ENCODE data around the gene GATM.

Gene GATM

DNA sequence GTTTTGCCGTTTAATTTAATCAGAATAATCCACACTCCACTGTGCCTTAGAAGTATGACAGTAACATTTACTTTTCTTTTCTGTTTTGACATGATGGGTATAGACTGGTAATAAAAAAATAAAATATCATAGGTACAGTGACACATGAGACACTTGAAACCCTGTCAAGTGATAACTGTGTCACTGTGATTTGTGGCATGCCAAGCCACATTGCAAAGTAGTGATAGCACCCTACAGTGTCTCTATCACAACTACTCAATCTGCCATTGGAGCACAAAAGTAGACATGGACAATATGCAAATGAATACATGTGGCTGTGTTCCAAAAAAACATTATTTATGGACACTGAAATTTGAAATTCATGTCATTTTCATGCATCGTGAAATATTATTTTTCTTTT lies 22.5 kb downstream of the GATM start:
- H3K9me3 Mint-ChIP-seq, result no peaks in the 10 kb centered on the region
- ATAC-seq (replicated peaks) (no peak), DNase-seq (no peak)
- H3K4me1 Mint-ChIP-seq, result no peaks in the 10 kb centered on the region
- H3K36me3 Mint-ChIP-seq, result no peaks in the 10 kb centered on the region
- no peak overlapping the region for H3K4me3 Mint-ChIP-seq
- no peak overlapping the region for H3K27ac Mint-ChIP-seq
- peaks cover 7 to 18% of the 10 kb centered on the region in 2 donors for H3K27me3 Mint-ChIP-seq

DNA sequence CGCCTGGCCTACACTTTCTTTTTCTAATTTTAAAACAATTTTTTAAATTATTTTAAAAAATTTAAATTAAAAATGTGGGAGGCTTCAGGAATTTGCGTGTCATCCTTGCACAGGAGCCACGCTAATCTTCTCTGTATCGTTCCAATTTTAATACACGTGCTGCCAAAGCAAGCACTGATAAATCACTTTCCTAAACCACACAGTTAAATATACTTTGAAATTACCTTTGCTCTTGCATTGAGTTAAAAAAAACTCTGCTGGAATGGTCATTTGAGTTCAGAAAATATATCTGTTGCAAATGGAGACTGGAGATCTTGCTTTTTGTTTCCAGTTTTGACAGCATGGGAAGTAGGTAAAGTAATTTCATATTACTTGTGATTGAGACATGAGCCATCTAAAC lies 23.6 kb downstream of the GATM start:
- H3K4me3 Mint-ChIP-seq, result no peak overlapping the region
- H3K9me3 Mint-ChIP-seq, result no peaks in the 10 kb centered on the region
- H3K27me3 Mint-ChIP-seq, result peaks cover 9 to 21% of the 10 kb centered on the region in 2 donors
- H3K4me1 Mint-ChIP-seq, result no peaks in the 10 kb centered on the region
- H3K36me3 Mint-ChIP-seq, result no peaks in the 10 kb centered on the region
- no peak for ATAC-seq (replicated peaks)
- no peak for DNase-seq
- no peak overlapping the region for H3K27ac Mint-ChIP-seq

DNA sequence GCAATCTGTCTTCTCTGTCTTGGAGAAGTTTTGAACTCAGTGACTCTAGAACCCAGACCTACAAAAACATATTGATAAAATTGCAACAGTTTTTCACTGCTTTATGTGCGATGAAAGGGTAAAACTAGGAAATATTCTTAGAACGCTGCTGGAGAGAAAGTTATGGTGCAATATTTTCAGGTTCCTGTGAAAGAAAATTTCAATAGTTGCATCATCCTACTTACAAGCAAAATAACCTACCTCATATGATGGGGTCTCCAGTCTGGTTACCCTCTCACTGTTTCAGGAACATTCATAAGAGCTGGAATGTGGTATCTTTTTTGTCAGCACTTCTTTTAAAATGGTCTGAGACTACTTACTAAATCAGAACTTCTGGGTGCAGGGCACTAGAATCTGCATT lies 27.1 kb downstream of the GATM start:
- Mint-ChIP-seq H3K27me3 (peaks cover 38 to 54% of the 10 kb centered on the region in 2 donors), H3K9me3 (no peaks in the 10 kb centered on the region), H3K27ac (no peak overlapping the region), H3K4me3 (no peak overlapping the region), H3K36me3 (no peaks in the 10 kb centered on the region), H3K4me1 (no peaks in the 10 kb centered on the region)
- no peak for DNase-seq
- no peak for ATAC-seq (replicated peaks)

DNA sequence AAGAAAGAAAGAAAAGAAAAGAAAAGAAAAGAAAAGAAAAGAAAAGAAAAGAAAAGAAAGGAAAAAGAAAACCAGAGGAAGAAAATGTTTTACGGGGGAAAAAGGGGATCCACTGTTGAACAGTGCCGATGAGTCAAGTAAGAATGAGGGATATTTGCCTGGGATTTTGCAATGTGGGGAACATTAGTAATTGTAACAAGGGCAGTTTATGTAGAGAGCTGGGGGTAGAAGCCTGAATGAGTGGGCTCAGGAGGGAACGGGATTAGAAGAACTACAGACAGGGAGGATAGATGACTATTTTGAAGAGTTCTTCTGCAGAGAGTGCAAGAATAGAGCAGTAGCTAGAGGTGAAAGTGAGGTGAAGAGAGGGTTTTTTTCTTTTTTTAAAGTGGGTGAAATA lies 28.7 kb downstream of the GATM start:
- H3K4me1 Mint-ChIP-seq, result no peaks in the 10 kb centered on the region
- ATAC-seq (replicated peaks), result no peak
- no peak for DNase-seq
- peaks cover 38 to 54% of the 10 kb centered on the region in 2 donors for H3K27me3 Mint-ChIP-seq
- no peaks in the 10 kb centered on the region for H3K36me3 Mint-ChIP-seq
- no peak overlapping the region for H3K27ac Mint-ChIP-seq
- no peaks in the 10 kb centered on the region for H3K9me3 Mint-ChIP-seq
- no peak overlapping the region for H3K4me3 Mint-ChIP-seq

DNA sequence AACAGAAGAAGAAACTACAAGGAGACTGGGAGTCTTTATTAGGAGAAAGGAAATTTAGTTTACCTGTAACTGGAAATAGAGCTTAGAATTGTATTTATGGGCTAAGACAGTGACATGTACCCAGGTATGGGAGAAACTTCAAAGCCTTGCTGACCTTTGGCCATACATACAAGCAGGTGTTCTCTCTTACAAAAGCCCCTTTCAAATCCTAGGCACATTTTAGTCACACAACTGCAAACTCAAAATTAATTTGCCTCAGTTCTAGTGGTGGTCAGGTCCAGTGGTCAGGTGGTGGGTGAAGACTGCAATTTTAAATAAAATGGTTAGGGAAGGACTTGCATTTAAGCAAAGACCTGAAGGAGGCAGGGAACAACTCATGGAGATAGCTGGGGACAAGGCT lies 30.4 kb downstream of the GATM start:
- DNase-seq, result no peak
- Mint-ChIP-seq H3K9me3 (no peaks in the 10 kb centered on the region), H3K4me3 (no peak overlapping the region), H3K27me3 (peaks cover 34 to 53% of the 10 kb centered on the region in 2 donors), H3K27ac (no peak overlapping the region), H3K4me1 (no peaks in the 10 kb centered on the region), H3K36me3 (no peaks in the 10 kb centered on the region)
- ATAC-seq (replicated peaks), result no peak

DNA sequence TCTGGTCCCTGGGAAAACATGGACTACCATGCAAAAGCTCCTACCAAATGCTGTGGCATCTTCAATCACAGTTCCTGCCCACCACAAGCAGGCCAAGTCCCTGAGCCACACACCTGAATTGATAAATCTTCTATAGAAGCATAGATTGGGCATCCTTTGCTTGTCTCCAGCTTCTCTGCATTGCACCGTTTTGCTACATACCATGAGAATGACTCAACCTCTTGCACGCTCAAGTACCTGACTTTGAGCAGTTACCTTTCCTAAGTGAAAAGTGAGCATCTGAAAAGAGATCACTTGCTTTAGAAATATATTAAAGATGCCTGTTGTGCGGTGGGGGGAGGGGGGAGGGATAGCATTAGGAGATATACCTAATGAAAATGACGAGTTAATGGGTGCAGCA lies 31.3 kb downstream of the GATM start:
- Mint-ChIP-seq H3K4me1 (no peaks in the 10 kb centered on the region), H3K9me3 (no peaks in the 10 kb centered on the region), H3K4me3 (no peak overlapping the region), H3K27me3 (peaks cover 31 to 49% of the 10 kb centered on the region in 2 donors), H3K36me3 (no peaks in the 10 kb centered on the region), H3K27ac (no peak overlapping the region)
- DNase-seq (no peak), ATAC-seq (replicated peaks) (no peak)

DNA sequence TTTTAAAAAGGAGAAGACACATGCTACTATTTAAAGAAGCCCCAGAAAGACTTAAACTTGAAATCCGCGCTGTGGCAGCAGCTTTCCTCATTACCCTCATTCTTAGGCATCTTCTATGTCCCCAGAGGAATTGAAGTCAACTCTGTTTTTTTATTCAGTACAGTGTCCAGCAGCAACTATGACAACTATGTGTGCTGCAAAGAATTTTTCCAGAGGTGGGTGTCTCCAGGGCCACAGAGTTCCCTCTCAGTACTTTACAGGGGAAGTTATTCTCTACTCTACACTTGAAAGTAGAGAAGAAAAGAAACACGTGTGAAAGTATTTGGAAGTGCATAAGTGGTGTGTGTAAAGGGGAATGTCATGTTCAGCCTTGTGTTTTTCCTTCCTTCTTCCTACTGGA lies 32.0 kb downstream of the GATM start:
- no peak overlapping the region for H3K4me3 Mint-ChIP-seq
- H3K27me3 Mint-ChIP-seq, result peaks cover 31 to 44% of the 10 kb centered on the region in 2 donors
- ATAC-seq (replicated peaks) (no peak), DNase-seq (no peak)
- H3K27ac Mint-ChIP-seq, result no peak overlapping the region
- H3K36me3 Mint-ChIP-seq, result no peaks in the 10 kb centered on the region
- H3K4me1 Mint-ChIP-seq, result no peaks in the 10 kb centered on the region
- no peaks in the 10 kb centered on the region for H3K9me3 Mint-ChIP-seq

DNA sequence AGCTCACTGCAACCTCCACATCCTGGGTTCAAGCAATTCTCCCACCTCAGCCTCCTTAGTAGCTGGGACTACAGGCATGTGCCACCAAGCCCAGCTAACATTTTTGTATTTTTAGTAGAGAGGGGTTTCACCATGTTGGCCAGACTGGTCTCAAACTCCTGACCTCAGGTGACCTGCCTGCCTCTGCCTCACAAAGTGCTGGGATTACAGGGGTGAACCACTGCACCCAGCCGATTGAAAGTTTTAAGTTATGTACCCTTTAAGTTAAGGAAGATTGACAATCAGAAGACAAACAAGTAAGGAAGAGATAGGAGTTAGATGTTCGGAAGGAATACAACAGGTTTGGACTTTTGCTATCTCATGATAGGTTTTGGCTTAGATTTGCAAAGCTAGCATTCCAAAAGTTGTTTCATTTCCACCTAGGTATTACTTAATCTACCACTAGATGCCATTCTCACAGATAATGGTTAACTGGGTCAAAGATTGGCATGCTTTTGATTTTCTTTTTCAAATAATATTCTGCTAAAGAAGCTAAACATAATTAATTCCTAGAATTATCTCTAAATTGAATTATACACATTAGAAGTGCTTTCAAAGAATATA lies 35.0 kb downstream of the GATM start:
- Mint-ChIP-seq H3K4me3 (no peak overlapping the region), H3K36me3 (no peaks in the 10 kb centered on the region), H3K27me3 (peaks cover 17 to 37% of the 10 kb centered on the region in 2 donors), H3K27ac (no peak overlapping the region), H3K9me3 (no peaks in the 10 kb centered on the region), H3K4me1 (no peaks in the 10 kb centered on the region)
- DNase-seq, result no peak
- ATAC-seq (replicated peaks), result no peak

DNA sequence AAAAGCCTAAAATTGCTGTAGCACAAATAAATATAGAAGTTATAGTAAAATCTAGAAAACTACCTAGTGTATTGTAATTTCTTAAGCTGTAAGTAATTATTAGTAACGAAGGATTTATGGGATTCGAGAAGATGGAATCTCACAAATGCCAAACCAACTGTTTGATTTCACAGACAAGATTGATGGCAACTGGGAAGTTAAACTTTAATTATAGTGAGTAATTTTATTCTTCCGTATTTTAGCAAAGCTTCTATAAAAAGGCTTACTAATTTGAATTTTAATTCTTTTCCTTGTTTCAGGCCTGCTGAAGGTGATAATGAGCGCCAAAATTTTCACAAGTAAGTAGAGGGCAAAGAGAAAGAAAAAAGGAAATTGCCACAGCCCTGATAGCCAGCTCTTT lies 36.6 kb downstream of the GATM start:
- Mint-ChIP-seq H3K4me1 (no peaks in the 10 kb centered on the region), H3K9me3 (no peaks in the 10 kb centered on the region), H3K4me3 (no peak overlapping the region), H3K27me3 (peaks cover 5 to 23% of the 10 kb centered on the region in 2 donors), H3K36me3 (no peaks in the 10 kb centered on the region), H3K27ac (no peak overlapping the region)
- no peak for ATAC-seq (replicated peaks)
- no peak for DNase-seq

DNA sequence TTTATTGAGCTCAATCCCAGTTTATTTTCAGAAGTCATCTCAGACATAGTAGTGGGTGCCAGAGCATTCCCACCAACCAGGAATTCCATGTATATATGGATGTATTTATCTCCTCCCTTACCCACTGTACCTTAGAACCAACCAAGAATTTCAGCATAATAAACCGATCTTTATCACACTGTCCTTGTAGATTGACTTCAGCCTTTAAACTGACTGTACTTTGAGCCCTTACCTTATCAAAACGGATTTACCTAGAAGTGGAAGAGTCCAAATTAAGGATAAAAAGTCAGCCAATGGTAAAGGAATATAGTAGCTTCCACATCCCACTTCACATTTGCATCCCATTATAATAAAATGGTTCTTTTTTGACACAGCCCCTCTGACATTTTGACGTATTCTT lies 37.9 kb downstream of the GATM start:
- Mint-ChIP-seq H3K4me1 (no peaks in the 10 kb centered on the region), H3K27me3 (peaks cover 5 to 18% of the 10 kb centered on the region in 2 donors), H3K9me3 (no peaks in the 10 kb centered on the region), H3K27ac (no peak overlapping the region), H3K4me3 (no peak overlapping the region), H3K36me3 (no peaks in the 10 kb centered on the region)
- ATAC-seq (replicated peaks) (no peak), DNase-seq (no peak)

DNA sequence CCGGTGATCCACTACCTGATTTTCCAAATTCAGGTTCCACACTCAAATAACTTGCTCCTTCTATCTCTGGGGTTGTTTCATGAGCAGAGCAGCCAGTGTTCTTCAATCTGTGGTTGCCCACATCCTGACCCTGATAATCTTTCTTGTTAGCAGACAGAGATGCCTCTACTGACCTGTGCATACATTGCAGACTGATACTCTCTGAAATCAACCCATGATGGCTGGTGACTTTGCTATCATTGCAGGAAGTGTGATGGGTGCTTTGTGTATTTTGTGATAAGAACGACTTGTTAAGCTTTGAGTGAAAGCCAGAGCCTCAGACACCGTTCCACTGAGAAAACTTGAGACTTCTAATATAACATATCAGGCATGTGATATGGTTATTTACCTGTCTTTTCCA lies 39.9 kb downstream of the GATM start:
- DNase-seq (no peak), ATAC-seq (replicated peaks) (no peak)
- Mint-ChIP-seq H3K27me3 (peaks cover 5 to 18% of the 10 kb centered on the region in 2 donors), H3K4me3 (no peak overlapping the region), H3K9me3 (no peaks in the 10 kb centered on the region), H3K4me1 (no peaks in the 10 kb centered on the region), H3K36me3 (no peaks in the 10 kb centered on the region), H3K27ac (no peak overlapping the region)

DNA sequence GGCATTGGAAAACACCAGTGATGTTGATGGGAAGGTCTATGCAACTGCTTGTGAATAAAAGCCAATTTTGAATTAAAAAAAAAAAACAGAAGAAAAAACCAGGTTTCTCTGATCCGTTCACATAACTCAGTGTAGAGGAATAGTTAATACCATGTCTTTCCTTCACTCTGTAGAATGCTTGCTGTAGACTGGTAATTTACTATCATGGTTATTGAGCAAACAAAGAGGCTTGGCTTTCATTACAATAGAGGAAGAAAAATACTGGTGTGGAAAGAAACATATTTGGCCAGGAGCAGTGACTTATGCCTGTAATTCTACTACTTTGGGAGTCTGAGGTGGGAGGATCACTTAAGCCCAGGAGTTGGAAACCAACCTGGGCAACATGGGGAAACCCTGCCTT lies 41.1 kb downstream of the GATM start:
- no peaks in the 10 kb centered on the region for H3K9me3 Mint-ChIP-seq
- H3K27ac Mint-ChIP-seq, result no peak overlapping the region
- H3K36me3 Mint-ChIP-seq, result no peaks in the 10 kb centered on the region
- no peaks in the 10 kb centered on the region for H3K4me1 Mint-ChIP-seq
- no peak for ATAC-seq (replicated peaks)
- no peak for DNase-seq
- peaks cover 5 to 9% of the 10 kb centered on the region in 2 donors for H3K27me3 Mint-ChIP-seq
- H3K4me3 Mint-ChIP-seq, result no peak overlapping the region

DNA sequence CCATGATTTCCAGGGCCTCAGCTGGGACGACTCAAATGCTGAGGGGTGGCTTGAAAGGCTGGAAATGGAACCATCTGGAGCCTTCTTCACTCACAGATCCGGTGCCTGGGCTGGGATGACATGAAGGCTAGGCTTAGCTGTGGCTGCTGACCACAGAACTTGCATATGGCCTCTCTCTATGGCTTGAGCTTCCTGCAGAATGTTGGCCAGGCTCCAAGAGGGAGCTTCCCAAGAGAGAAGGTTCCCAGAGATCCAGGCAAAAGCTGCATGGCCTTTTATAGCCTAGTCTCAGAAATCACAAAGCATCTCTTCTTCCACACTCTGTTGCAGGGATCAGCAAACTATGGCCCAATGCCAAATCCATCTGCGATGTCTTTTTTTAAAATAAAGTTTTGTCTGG lies 44.8 kb downstream of the GATM start:
- Mint-ChIP-seq H3K9me3 (no peaks in the 10 kb centered on the region), H3K27me3 (peaks cover 8 to 15% of the 10 kb centered on the region in 2 donors), H3K4me1 (no peaks in the 10 kb centered on the region), H3K27ac (no peak overlapping the region), H3K36me3 (no peaks in the 10 kb centered on the region), H3K4me3 (no peak overlapping the region)
- DNase-seq, result no peak
- no peak for ATAC-seq (replicated peaks)

DNA sequence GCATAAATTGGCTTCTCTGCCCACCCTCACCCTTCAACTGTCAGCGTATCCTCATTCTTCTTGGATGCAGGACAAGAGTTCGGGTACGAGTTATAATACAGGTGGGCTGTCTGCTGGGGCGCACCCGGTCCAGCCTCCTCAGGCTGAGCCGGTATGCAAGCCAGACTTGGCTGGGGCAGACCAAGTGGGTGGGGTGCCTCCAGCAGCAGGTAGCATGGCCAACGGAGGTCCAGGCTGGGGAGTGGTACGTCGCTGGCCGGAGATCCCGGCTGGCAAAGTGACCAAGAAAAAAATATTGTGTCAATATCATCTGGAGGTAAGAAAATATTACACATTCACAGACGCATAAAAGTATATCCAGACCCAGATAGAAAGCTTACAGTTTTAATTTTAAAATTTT lies 45.6 kb downstream of the GATM start:
- Mint-ChIP-seq H3K4me3 (no peak overlapping the region), H3K27me3 (peaks cover 11 to 20% of the 10 kb centered on the region in 2 donors), H3K36me3 (no peaks in the 10 kb centered on the region), H3K9me3 (no peaks in the 10 kb centered on the region), H3K27ac (no peak overlapping the region), H3K4me1 (no peaks in the 10 kb centered on the region)
- no peak for ATAC-seq (replicated peaks)
- no peak for DNase-seq

DNA sequence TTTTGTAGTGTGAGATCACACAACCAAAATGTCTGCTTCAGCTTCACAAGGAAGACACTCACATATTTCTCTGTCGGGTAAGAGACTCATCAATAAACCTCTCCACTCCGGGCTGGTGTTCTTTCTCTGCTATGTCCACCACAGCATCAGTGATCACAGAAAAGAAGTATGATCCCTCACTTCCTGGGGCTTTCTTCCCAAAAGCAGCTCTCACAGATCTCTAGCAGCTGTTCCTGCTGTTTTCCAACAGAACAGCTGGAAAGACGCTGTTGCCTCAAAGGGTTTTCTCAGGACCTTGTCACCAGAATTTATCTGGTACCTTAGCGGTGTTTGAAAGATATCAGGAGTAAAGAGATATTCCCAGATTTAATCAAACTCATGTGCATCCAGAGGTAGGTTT lies 46.4 kb downstream of the GATM start:
- H3K27ac Mint-ChIP-seq, result no peak overlapping the region

DNA sequence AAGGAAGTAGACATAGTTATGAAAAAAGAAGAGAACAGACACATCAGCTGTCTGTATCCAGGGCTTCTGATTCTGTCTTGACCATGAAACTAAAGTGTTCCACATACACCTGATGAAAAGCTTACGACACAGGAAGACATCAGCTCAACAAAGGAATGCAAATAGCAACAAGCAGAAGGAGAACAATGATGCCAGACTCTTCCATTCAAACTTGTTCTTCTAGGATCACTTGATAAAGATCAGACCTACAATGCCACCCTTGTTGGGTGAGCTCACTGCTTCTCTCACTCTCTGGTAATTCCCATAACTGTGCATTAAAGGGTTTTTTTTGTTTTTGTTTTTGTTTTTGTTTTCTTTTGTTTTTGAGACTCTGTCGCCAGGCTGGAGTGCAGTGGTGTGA lies 49.7 kb downstream of the GATM start:
- peaks cover 25 to 30% of the 10 kb centered on the region in 2 donors for H3K27me3 Mint-ChIP-seq
- no peaks in the 10 kb centered on the region for H3K4me1 Mint-ChIP-seq
- DNase-seq (no peak), ATAC-seq (replicated peaks) (no peak)
- H3K36me3 Mint-ChIP-seq, result no peaks in the 10 kb centered on the region
- H3K4me3 Mint-ChIP-seq, result no peak overlapping the region
- H3K9me3 Mint-ChIP-seq, result no peaks in the 10 kb centered on the region
- H3K27ac Mint-ChIP-seq, result no peak overlapping the region

More for the DNA sequence above, 46.4 kb downstream of the GATM start:
- ATAC-seq (replicated peaks), result no peak
- DNase-seq, result no peak
- Mint-ChIP-seq H3K9me3 (no peaks in the 10 kb centered on the region), H3K27me3 (peaks cover 13 to 22% of the 10 kb centered on the region in 2 donors), H3K36me3 (no peaks in the 10 kb centered on the region), H3K4me3 (no peak overlapping the region), H3K4me1 (no peaks in the 10 kb centered on the region)

Measured in stimulated activated naive B cell treated with anti-CD40 and anti-IgM and Interleukin-4, amounts not matched to agents 10 μg/mL and 1 μg/mL and 100 μg/mL, for 72 hours (primary cell).